HG03064 (cell line): ENCODE results near the gene PIK3R1.

Experiments used
- ATAC-seq: cut with Tn5 transposase; IDR thresholded peaks from one replicate; pipeline ENCODE4 v1.9.1; 2021; ENCODE audit warnings: low read depth; ENCODE audit not compliant: unreplicated experiment

PIK3R1 gene

GRCh38 chr5:68318955-68319705, 103.6 kb downstream of the PIK3R1 start:
- no peak for ATAC-seq

DNA sequence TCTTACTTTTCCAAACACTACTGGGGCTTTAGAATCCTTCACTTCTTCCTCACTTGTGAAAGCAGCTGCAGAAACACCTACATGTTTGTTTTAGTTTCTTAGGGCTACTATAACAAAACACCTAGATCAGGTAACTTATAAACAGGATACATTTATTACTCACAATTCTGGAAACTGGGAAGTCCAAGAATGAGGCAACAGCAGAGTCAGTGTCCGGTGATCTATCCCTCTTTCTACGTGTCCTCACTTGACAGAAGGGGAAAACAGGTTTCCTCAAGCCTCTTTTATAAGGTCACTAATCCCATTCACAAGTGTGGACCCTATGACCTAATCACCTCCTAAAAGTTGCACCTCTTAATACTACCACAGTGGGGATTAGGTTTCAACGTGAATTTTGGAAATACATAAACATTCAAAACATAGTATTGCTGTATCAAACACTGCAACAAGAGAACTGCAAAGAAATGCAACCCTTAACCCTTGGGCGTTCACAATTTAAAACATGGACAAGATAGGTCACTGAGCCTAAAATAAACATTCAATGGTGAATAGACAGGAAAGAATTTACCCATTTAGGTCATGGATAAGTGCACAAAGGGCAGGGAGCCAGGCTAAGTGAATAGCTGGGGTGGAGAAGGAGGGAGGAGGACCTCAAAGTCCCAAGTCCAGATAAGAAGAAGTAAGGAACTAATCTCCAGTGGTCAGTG, 104.3 kb downstream of the PIK3R1 start:
- no peak for ATAC-seq

DNA sequence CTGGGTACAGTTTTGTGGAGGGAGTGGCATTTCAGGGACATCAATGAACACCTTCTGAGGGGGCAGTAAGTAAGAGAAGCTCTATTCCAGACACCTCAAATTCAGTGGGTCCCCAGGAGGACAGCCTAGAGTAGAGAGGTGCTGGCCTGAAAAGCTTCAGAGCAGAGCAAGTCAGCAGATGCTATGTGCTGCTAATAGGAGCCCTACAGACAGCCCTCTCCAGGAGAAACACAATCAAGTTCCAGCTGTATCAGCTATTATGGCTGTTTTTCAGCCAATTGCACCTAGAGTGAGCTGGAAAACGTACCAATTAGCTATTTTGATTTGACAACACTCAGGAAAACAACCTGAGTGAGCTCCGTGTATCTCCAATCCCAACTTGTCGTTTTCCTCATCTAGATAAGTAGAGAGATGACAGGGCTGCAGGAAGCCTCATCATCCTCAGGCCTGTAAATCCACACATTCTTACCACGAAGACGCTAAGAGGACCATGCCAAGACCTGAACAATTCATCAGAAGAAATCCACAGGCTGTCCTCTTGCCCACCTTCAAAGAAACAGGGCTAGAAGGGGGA, 104.9 kb downstream of the PIK3R1 start:
- no peak for ATAC-seq

- no peak for ATAC-seq
Measured at GRCh38 chr5:68325065-68325580, 109.6 kb downstream of the PIK3R1 start.

GRCh38 chr5:68329554-68330255, 114.1 kb downstream of the PIK3R1 start:
- ATAC-seq, result no peak

DNA sequence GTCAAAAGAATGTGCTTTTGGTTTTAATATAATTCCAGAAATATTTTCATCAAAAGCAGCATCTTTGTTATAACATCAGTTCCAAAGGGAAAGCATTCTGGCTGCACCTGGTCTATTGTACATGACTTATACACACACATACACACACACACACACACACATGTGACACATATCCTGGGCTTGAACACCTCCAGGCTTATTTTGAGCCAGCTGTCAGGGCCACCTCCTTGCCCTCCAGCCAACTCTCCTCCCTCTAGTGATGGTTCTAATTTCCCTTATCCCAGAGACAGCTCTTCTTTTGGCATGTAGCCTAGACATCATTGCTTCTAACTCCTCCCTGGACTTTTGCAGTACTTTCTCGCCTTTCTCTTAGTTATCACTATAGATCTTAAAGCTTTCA, 115.0 kb downstream of the PIK3R1 start:
- no peak for ATAC-seq

GRCh38 chr5:68331192-68332079, 115.9 kb downstream of the PIK3R1 start:
- ATAC-seq, result no peak

- no peak for ATAC-seq
Measured at GRCh38 chr5:68332080-68332451, 116.5 kb downstream of the PIK3R1 start.

DNA sequence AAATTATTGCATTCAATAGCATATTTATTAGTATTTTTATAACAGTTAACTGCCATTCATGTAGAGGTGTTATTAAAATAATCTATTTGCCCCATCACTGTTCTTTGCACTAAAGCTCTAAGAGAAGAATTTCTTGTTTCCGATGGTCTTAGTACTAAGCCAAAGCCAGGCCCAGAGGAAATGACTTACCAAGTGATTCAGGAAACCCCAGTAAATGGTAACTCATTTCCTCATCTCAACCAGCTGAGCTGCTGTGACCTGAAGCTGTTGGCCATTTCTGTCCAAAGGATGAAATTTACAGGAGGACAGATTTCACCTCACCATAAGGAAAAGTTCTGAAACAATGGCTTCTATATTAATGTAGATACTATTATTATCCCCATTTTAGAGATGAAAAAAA, 117.0 kb downstream of the PIK3R1 start:
- no peak for ATAC-seq

- ATAC-seq, result no peak
Measured at GRCh38 chr5:68333649-68334552, 118.3 kb downstream of the PIK3R1 start.

DNA sequence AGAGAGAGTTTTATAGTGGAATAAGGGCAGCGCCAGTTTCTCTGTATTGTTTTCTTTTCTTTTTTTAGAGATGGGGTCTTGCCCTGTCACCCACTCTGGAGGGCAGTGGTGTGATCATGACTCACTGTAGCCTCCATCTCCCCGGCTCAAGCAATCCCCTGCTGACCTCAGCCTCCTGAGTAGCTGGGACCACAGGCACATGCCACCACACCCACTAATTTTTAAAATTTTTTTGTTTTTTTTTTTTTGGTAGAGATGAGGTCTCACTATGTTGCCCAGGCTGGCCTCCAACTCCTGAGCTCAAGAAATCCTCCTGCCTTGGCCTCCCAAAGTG, 119.0 kb downstream of the PIK3R1 start:
- no peak for ATAC-seq

DNA sequence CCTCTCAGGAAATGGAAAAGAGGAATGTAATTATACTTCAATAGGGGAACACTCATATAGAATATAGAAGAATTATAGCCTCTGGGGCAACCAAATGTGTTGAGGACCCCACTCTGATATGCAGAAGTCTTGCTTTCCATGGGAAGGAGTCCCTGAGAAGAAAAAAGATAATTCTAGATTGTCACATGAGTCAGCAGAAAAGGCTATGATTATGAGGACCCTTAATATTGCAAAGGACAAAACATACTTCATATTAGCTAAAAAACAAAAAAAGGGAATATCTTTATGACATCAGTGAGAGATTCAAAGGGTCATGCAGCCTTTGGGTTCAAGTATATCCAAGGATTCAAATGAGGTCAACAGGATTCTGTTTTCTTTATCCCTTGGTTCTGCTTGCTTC, 119.5 kb downstream of the PIK3R1 start:
- ATAC-seq, result no peak

DNA sequence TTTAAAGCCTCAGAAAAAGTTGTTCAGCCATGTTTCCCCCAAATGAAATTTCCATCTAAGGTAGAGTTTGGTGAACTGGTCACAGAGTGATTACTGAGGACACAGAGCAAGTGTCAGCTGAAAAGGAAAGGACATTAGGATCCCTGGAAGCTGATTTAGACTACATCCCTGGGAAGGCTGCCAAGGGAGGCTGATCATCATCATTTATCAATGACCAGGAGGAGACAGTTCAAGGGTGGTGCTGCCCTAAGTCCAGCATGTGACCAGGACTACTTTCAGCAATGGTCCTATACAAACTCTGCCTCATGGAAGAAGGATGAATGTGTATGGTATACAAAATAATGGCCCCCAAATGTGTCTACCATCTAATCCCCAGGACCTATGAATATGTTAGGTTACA, 120.6 kb downstream of the PIK3R1 start:
- ATAC-seq, result no peak

- ATAC-seq, result no peak
Measured at GRCh38 chr5:68337235-68337634, 121.7 kb downstream of the PIK3R1 start.

DNA sequence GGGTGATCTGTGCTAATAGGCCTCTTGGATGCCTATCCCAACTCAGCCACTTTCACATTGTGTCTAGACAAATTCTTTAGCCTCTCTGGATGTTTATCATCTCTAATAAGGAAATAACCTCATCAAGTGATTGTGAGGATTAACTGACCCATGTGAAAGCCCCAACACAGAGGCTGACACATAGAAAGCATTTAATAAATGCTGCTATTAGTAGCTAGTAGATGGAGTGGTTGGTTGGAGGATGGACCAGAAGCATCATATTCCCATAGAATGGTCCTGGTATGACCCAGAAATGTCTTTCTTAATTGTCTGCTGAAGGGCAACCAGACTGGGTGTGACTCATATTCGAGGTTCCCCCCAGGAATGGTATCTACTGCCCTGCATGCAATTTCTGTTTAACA, 124.4 kb downstream of the PIK3R1 start:
- ATAC-seq, result no peak

- no peak for ATAC-seq
Measured at GRCh38 chr5:68341006-68341405, 125.5 kb downstream of the PIK3R1 start.

GRCh38 chr5:68342693-68343092, 127.1 kb downstream of the PIK3R1 start:
- ATAC-seq, result no peak

- no peak for ATAC-seq
Measured at GRCh38 chr5:68343421-68343826, 127.9 kb downstream of the PIK3R1 start.

DNA sequence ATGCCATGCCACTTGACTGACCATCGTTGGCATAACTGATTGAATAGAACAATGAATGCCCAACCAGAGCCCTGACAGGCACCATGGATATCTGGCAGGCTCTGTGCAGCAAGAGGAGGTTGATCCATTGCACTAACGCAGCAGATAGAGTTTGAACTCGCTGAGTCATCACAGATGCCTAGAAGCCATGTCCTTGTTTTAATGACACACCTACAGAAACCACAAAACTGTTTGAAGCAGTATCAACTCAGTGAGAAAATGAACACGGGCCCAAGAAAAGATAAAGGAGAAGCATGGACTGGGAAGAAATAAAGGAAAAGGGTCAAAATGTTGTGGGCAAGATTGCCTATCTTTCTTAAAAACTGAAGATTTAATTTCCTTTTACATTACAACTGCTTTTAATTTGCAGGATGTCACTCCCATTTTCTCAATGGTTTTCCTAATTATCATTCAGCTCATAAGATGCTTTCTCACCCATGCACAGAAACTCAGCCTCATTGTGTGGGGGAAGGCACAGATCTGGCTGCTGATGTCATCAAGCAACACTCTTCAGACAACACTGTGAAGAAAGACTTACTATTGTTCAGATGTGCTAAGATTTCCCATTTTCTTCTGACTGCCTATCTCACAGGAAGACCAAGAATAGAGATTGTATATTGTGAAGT, 129.0 kb downstream of the PIK3R1 start:
- no peak for ATAC-seq
